H9 (cell line): ENCODE data around the gene LCMT1. TPM values are rescaled to one million over a fixed set of nuclear protein-coding genes. Genes with fewer than 3 reads are reported as not detected.

Experiments
- DNase-seq: peaks from one replicate; pipeline ENCODE4 v3.0.0-alpha.2; 2017
- H2AFZ ChIP-seq: one replicate; pipeline ENCODE4 v1.6.1; 2013; ENCODE audit warnings: mild to moderate bottlenecking, low read length, control low read depth, moderate library complexity
- H2AK5ac ChIP-seq: 2 replicates; pipeline ENCODE4 v1.6.1; 2013; ENCODE audit warnings: low read length, control low read depth, mixed read lengths; ENCODE audit not compliant: insufficient read length
- H2BK120ac ChIP-seq: one replicate; pipeline ENCODE4 v1.6.1; 2013; ENCODE audit warnings: low read depth, mild to moderate bottlenecking, low read length, control low read depth, inconsistent platforms; ENCODE audit not compliant: poor library complexity, severe bottlenecking
- H2BK12ac ChIP-seq: 2 replicates; pipeline ENCODE4 v1.6.1; 2013; ENCODE audit warnings: low read length, control low read depth, mixed read lengths, low read depth; ENCODE audit not compliant: insufficient read length
- H2BK15ac ChIP-seq: 2 replicates; pipeline ENCODE4 v1.6.1; 2013; ENCODE audit warnings: low read depth, low read length, control low read depth
- H2BK20ac ChIP-seq: one replicate; pipeline ENCODE4 v1.6.1; 2013; ENCODE audit warnings: low read depth, mild to moderate bottlenecking, low read length, control low read depth, inconsistent platforms; ENCODE audit not compliant: poor library complexity, severe bottlenecking
- H2BK5ac ChIP-seq: 2 replicates; pipeline ENCODE4 v1.6.1; 2013; ENCODE audit warnings: low read length, control low read depth, mixed read lengths; ENCODE audit not compliant: insufficient read length
- H3K14ac ChIP-seq: 2 replicates; pipeline ENCODE4 v1.6.1; 2013; ENCODE audit warnings: low read length, control low read depth; ENCODE audit not compliant: insufficient read depth
- H3K18ac ChIP-seq: 2 replicates; pipeline ENCODE4 v1.6.1; 2013; ENCODE audit warnings: low read depth, mild to moderate bottlenecking, mixed read lengths, low read length, control low read depth; ENCODE audit not compliant: insufficient read length
- H3K23ac ChIP-seq: 2 replicates; pipeline ENCODE4 v1.6.1; 2013; ENCODE audit warnings: low read length, control low read depth, mixed read lengths, low read depth; ENCODE audit not compliant: insufficient read length
- H3K23me2 ChIP-seq: 2 replicates; pipeline ENCODE4 v1.6.1; 2013; ENCODE audit warnings: low read depth, mild to moderate bottlenecking, mixed read lengths, low read length, control low read depth; ENCODE audit not compliant: insufficient read length, poor library complexity, severe bottlenecking
- H3K27ac ChIP-seq: 2 replicates; pipeline ENCODE4 v1.5.1; 2013; ENCODE audit warnings: low read length, control low read depth, mixed read lengths, low read depth; ENCODE audit not compliant: insufficient read length
- H3K27me3 ChIP-seq: 2 replicates; pipeline ENCODE4 v1.6.1; 2013; ENCODE audit warnings: low read length, control low read depth, inconsistent platforms; ENCODE audit not compliant: insufficient read depth
- H3K4ac ChIP-seq: 2 replicates; pipeline ENCODE4 v1.6.1; 2013; ENCODE audit warnings: low read depth, mild to moderate bottlenecking, control low read depth, inconsistent platforms, low read length, moderate library complexity
- H3K4me1 ChIP-seq: 2 replicates; pipeline ENCODE4 v1.6.1; 2013; ENCODE audit warnings: low read length, control low read depth, inconsistent platforms; ENCODE audit not compliant: insufficient read depth
- H3K4me2 ChIP-seq: 2 replicates; pipeline ENCODE4 v1.6.1; 2013; ENCODE audit warnings: low read length, control low read depth, mixed read lengths; ENCODE audit not compliant: insufficient read length, insufficient read depth
- H3K56ac ChIP-seq: 2 replicates; pipeline ENCODE4 v1.6.1; 2013; ENCODE audit warnings: low read depth, mild to moderate bottlenecking, mixed read lengths, low read length, control low read depth; ENCODE audit not compliant: insufficient read length
- H3K79me1 ChIP-seq: 2 replicates; pipeline ENCODE4 v1.6.1; 2013; ENCODE audit warnings: low read depth, mild to moderate bottlenecking, moderate library complexity, low read length, control low read depth, inconsistent platforms; ENCODE audit not compliant: insufficient read depth, poor library complexity, severe bottlenecking
- H3K79me2 ChIP-seq: 2 replicates; pipeline ENCODE4 v1.6.1; 2013; ENCODE audit warnings: low read length, control low read depth, inconsistent platforms; ENCODE audit not compliant: insufficient read depth
- H3K9ac ChIP-seq: 2 replicates; pipeline ENCODE4 v1.6.1; 2013; ENCODE audit warnings: low read length, control low read depth, mixed read lengths; ENCODE audit not compliant: insufficient read length; ENCODE audit errors: extremely low read depth
- H3K9me3 ChIP-seq: one replicate; pipeline ENCODE4 v1.6.1; 2013; ENCODE audit warnings: low read depth, low read length, inconsistent platforms; ENCODE audit not compliant: control insufficient read depth
- H3T11ph ChIP-seq: one replicate; pipeline ENCODE4 v1.6.1; 2013; ENCODE audit warnings: mild to moderate bottlenecking, low read length, control low read depth, inconsistent platforms
- H4K20me1 ChIP-seq: one replicate; pipeline ENCODE4 v1.6.1; 2013; ENCODE audit not compliant: control insufficient read depth, insufficient read length, insufficient read depth
- H4K5ac ChIP-seq: 2 replicates; pipeline ENCODE4 v1.6.1; 2013; ENCODE audit warnings: low read depth, mild to moderate bottlenecking, mixed read lengths, low read length, control low read depth; ENCODE audit not compliant: insufficient read length
- H4K8ac ChIP-seq: replicated peaks from 2 replicates; pipeline ENCODE4 v1.6.1; 2013; ENCODE audit warnings: low read length, control low read depth, mixed read lengths, low read depth; ENCODE audit not compliant: insufficient read length
- H4K91ac ChIP-seq: 2 replicates; pipeline ENCODE4 v1.6.1; 2013; ENCODE audit warnings: low read depth, mild to moderate bottlenecking, moderate library complexity, mixed read lengths, low read length, control low read depth; ENCODE audit not compliant: insufficient read length
- H3K27ac Mint-ChIP-seq, 3 experiments: 2 replicates in 2 of 3; 3 replicates in 1 of 3; pipeline ENCODE4 v1.8.0; 2020 to 2021; ENCODE audit warnings: mixed read lengths in 3 of 3, mild to moderate bottlenecking in 1 of 3, moderate library complexity in 1 of 3
- H3K27me3 Mint-ChIP-seq: 2 replicates; pipeline ENCODE4 v1.8.0; 2021; ENCODE audit warnings: low read depth, mild to moderate bottlenecking, moderate library complexity, mixed read lengths
- H3K36me3 Mint-ChIP-seq, 3 experiments: 2 replicates in 2 of 3; 3 replicates in 1 of 3; pipeline ENCODE4 v1.8.0; 2020 to 2021; ENCODE audit warnings: low read depth in 3 of 3, mixed read lengths in 3 of 3; ENCODE audit not compliant: insufficient read depth in 1 of 3
- H3K4me1 Mint-ChIP-seq, 2 experiments: 2 replicates each; pipeline ENCODE4 v1.8.0; 2020; ENCODE audit warnings: mixed read lengths in 2 of 2
- H3K4me3 Mint-ChIP-seq, 2 experiments: 2 replicates in 1 of 2; 3 replicates in 1 of 2; pipeline ENCODE4 v1.8.0; 2020 to 2021; ENCODE audit warnings: mild to moderate bottlenecking in 2 of 2, mixed read lengths in 2 of 2, moderate library complexity in 1 of 2
- H3K9me3 Mint-ChIP-seq, 2 experiments: 2 replicates in 1 of 2; 3 replicates in 1 of 2; pipeline ENCODE4 v1.8.0; 2020; ENCODE audit warnings: mild to moderate bottlenecking in 2 of 2, mixed read lengths in 2 of 2, moderate library complexity in 1 of 2
- WGBS: extraction: QIAGEN DNeasy Blood & Tissue Kit; methylation state at CpG from one replicate; pipeline ENCODE4 v1.1.7; 2013; ENCODE audit warnings: missing lambda C conversion rate, low lambda C conversion rate, mixed read lengths; ENCODE audit not compliant: insufficient read length; ENCODE audit errors: extremely low coverage; 5-methylcytosine and 5-hydroxymethylcytosine counted together
- total RNA-seq: library from RNA; stranded (reverse); gene quantifications from 2 replicates; pipeline ENCODE4 v1.2.1, GENCODE V29; 2021
- TF ChIP-seq, protein P1 (sequence below): fragments of 200-600 bp; sonication (generic); conservative IDR thresholded peaks from 3 replicates; pipeline ENCODE4 v1.8.0; 2021; ENCODE audit warnings: antibody characterized with exemption, mild to moderate bottlenecking

LCMT1 gene
- total RNA-seq, 1 experiment from 2014 or later: 81.2 TPM

DNA sequence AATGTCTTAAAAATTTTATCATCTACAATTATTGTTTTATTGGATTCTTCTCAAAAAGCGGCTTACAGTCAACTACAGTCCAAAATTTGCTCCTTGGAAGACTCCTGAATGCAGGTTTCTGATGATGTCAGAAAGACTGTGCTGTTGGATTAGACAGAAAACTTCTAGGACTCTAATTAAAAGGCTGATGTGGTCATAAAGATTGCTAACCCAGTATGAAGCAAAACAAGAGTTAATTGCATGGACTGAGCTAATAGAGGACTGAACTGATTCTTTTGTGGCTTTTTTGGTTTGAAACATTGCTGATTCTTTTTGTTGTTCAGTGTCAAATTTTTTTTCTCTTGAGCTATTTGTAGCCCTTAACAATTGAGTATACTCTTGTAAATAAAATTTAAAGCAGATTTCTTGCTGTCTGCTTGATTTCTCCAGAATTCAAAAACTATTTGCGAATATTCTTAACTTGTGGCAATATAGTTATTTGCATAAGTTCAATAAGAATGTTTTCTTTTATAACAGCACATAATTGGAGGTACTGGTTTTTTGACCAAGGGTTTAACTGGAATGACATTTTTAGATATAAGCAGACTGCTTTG lies 33.1 kb upstream of the LCMT1 start:
- H2AK5ac ChIP-seq: no peak overlapping the region
- H2BK120ac ChIP-seq: no peak overlapping the region
- DNase-seq: no peak
- H2BK5ac ChIP-seq: no peak overlapping the region
- H3K23ac ChIP-seq: no peak overlapping the region
- H3K9ac ChIP-seq: no peak overlapping the region
- no peak overlapping the region for H2BK20ac ChIP-seq
- no peaks in the 10 kb centered on the region for H3K79me2 ChIP-seq
- H3K79me1 ChIP-seq: no peaks in the 10 kb centered on the region
- no peak overlapping the region for H3K18ac ChIP-seq
- H3K56ac ChIP-seq: no peak overlapping the region
- no peaks in the 10 kb centered on the region for H3K27me3 ChIP-seq
- H3K27ac ChIP-seq: no peak overlapping the region
- H3K9me3 Mint-ChIP-seq: peaks cover 0 to 2% of the 10 kb centered on the region in 2 experiments; a peak in 2 of 5 replicates
- H3K9me3 ChIP-seq: no peaks in the 10 kb centered on the region
- no peak overlapping the region for H3K4ac ChIP-seq
- H3K14ac ChIP-seq: no peak overlapping the region
- H3K4me2 ChIP-seq: no peak overlapping the region
- H3K4me1 ChIP-seq: no peaks in the 10 kb centered on the region
- peaks cover 2% of the 10 kb centered on the region; the same call in 1 of the 2 replicates for H3K27me3 Mint-ChIP-seq
- no CpG with 5 or more reads among the region's 2 CpGs for WGBS
- H3K4me3 Mint-ChIP-seq: no peak overlapping the region
- no peak overlapping the region for H3T11ph ChIP-seq
- H4K91ac ChIP-seq: no peak overlapping the region
- no peaks in the 10 kb centered on the region for H3K4me1 Mint-ChIP-seq
- no peaks in the 10 kb centered on the region for H4K20me1 ChIP-seq
- no peaks in the 10 kb centered on the region for H3K23me2 ChIP-seq
- no peak overlapping the region for H2AFZ ChIP-seq
- no peak overlapping the region for H2BK15ac ChIP-seq
- no peak overlapping the region for H4K8ac ChIP-seq
- no peak overlapping the region for H4K5ac ChIP-seq
- TF ChIP-seq, protein P1, sequence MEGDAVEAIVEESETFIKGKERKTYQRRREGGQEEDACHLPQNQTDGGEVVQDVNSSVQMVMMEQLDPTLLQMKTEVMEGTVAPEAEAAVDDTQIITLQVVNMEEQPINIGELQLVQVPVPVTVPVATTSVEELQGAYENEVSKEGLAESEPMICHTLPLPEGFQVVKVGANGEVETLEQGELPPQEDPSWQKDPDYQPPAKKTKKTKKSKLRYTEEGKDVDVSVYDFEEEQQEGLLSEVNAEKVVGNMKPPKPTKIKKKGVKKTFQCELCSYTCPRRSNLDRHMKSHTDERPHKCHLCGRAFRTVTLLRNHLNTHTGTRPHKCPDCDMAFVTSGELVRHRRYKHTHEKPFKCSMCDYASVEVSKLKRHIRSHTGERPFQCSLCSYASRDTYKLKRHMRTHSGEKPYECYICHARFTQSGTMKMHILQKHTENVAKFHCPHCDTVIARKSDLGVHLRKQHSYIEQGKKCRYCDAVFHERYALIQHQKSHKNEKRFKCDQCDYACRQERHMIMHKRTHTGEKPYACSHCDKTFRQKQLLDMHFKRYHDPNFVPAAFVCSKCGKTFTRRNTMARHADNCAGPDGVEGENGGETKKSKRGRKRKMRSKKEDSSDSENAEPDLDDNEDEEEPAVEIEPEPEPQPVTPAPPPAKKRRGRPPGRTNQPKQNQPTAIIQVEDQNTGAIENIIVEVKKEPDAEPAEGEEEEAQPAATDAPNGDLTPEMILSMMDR: no peak
- no peak overlapping the region for H2BK12ac ChIP-seq
- no peaks in the 10 kb centered on the region for H3K36me3 Mint-ChIP-seq
- no peak overlapping the region for H3K27ac Mint-ChIP-seq
